Naive thymus-derived CD8-positive, alpha-beta T cell (primary cell): ENCODE data around the gene BMPR1A. TPM values are rescaled to one million over a fixed set of nuclear protein-coding genes. Genes with fewer than 3 reads are reported as not detected.
"Not testable (repeated sequence)": the region's sequence is repeated elsewhere in the genome, so short reads cannot be mapped to it uniquely, and the experiment has no call there.

Source experiments
- ATAC-seq, 2 donors: fragments of 150-1000 bp; cut with Tn5 transposase in 1 of 2; sonication (Bioruptor Pico), chemical (Tn5 transposase) in 1 of 2; 1 replicate in 1 of 2; 2 replicates in 1 of 2; pipeline ENCODE4 v1.10.0; 2021; ENCODE audit warnings: mild to moderate bottlenecking in 2 of 2, moderate library complexity in 2 of 2
- POLR2A ChIA-PET: fragments of 350-600 bp; sonication (Branson Sonifier 250); formaldehyde crosslinking; loops from one replicate; lab custom pipeline; 2021; ENCODE audit warnings: antibody characterized with exemption; lab: Charles Lee
- DNase-seq, 10 donors: peaks; one replicate each; pipeline versions ENCODE4 v3.0.0 to v3.0.0-alpha.2; 2020 to 2022
- H3K27ac Mint-ChIP-seq, 10 donors: one replicate each; pipeline ENCODE4 v1.8.0; 2020 to 2022; ENCODE audit warnings: mild to moderate bottlenecking in 10 of 10, mixed read lengths in 10 of 10, moderate library complexity in 4 of 10, inconsistent platforms in 1 of 10
- H3K27me3 Mint-ChIP-seq, 5 donors: one replicate each; pipeline ENCODE4 v1.8.0; 2021 to 2022; ENCODE audit warnings: mixed read lengths in 5 of 5
- H3K36me3 Mint-ChIP-seq, 3 donors: one replicate each; pipeline ENCODE4 v1.8.0; 2020 to 2022; ENCODE audit warnings: mixed read lengths in 3 of 3, mild to moderate bottlenecking in 2 of 3, inconsistent platforms in 1 of 3
- H3K4me1 Mint-ChIP-seq, 4 donors: one replicate each; pipeline ENCODE4 v1.8.0; 2021 to 2022; ENCODE audit warnings: mixed read lengths in 4 of 4
- H3K4me3 Mint-ChIP-seq, 10 donors: one replicate each; pipeline ENCODE4 v1.8.0; 2020 to 2022; ENCODE audit warnings: mild to moderate bottlenecking in 10 of 10, mixed read lengths in 10 of 10, moderate library complexity in 6 of 10, inconsistent platforms in 1 of 10
- H3K9me3 Mint-ChIP-seq, 9 donors: one replicate each; pipeline ENCODE4 v1.8.0; 2020 to 2022; ENCODE audit warnings: mixed read lengths in 9 of 9, mild to moderate bottlenecking in 3 of 9, inconsistent platforms in 1 of 9, moderate library complexity in 1 of 9
- polyA plus RNA-seq, 3 donors: library from polyadenylated mRNA; unstranded; fragments of 300-500 nt; fragmentation: Illumina TruSeq; gene quantifications; one replicate each; pipeline ENCODE4 v1.2.3, GENCODE V29; 2021
- total RNA-seq, 8 experiments: library from RNA in 2 of 8; stranded (reverse) in 2 of 8; gene quantifications; one replicate each; pipeline ENCODE4 v1.2.3 and lab custom pipeline; 2021 to 2026

The BMPR1A gene
- total and polyA plus RNA-seq, 5 experiments from 2014 or later = 1.1 to 11.0 (median 5.2) TPM

DNA sequence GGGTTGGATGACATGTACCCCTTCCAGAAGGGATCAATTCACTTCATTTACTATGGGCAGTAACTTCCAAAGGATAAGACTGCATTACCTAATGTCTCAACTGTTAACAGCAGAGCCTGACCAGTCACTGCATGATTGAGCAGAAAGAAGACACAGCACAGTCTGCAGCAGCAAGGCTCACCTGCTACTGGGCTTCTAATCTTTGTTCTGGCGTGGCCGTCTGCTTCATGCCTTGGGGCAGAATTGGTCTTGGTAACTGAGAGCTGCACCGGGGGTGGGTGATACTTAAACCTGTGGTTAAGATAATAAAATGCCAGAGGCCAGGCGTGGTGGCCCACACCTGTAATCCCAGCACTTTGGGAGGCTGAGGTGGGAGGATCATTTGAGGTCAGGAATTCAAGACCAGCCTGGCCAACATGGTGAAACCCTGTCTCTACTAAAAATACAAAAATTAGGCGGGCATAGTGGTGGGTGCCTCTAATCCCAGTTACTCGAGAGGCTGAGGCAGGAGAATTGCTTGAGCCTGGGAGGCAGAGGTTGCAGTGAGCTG is 177.8 kb downstream of the BMPR1A start:
- H3K4me1 Mint-ChIP-seq, DNase-seq, ATAC-seq, H3K36me3 Mint-ChIP-seq, H3K4me3 Mint-ChIP-seq, H3K9me3 Mint-ChIP-seq, H3K27ac Mint-ChIP-seq, H3K27me3 Mint-ChIP-seq, POLR2A ChIA-PET: not testable (repeated sequence)

GRCh38 chr10:86936661-86937501 is 180.5 kb downstream of the BMPR1A start:
- DNase-seq (no peak), ATAC-seq (no peak)
- Mint-ChIP-seq H3K27me3 (no peaks in the 10 kb centered on the region), H3K4me1 (peaks cover 0 to 3% (median 2%) of the 10 kb centered on the region in 4 donors), H3K9me3 (no peaks in the 10 kb centered on the region), H3K4me3 (no peak overlapping the region), H3K36me3 (no peaks in the 10 kb centered on the region), H3K27ac (no peak overlapping the region)
- POLR2A ChIA-PET = interaction anchor here (0.5 to 0.9 kb wide), 2 partner anchors 34 to 237 kb away, joined by 3 read pairs; no protein-coding TSS in a partner anchor

DNA sequence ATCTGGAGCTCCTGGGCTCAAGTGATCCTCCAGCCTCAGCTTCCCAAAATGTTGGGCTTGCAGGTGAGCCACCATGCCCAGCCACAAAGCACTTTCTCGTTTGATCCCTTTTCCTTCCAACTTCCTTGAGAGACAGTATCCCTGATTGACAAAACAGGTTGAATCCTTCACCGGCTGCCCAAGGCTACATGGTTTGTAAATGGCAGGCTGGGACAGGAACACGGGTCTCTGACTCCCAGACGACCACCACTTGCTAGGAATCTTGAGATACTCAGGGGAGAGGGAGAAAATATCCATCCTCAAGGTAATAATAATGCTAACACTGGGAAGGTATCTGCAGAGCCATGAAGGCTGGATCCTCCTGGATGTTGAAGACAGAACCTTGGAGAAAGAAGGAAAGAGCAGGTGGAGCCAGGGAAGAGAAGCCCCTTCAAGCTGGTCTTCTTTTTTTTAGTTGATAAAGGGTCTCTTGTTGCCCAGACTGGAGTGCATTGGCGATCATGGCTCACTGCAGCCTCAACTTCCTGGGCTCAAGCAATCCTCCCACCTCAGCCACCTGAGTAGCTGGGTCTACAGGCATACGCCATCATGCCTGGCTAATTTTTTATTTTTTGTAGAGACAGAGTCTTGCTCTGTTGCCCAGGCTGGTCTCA is 181.2 kb downstream of the BMPR1A start:
- Mint-ChIP-seq H3K27ac (no peak overlapping the region), H3K27me3 (no peaks in the 10 kb centered on the region), H3K4me3 (no peak overlapping the region), H3K36me3 (no peaks in the 10 kb centered on the region), H3K9me3 (no peaks in the 10 kb centered on the region), H3K4me1 (peaks cover 0 to 3% (median 2%) of the 10 kb centered on the region in 4 donors)
- ATAC-seq (no peak), DNase-seq (no peak)
- POLR2A ChIA-PET = interaction anchor here (0.9 to 1.3 kb wide), 2 partner anchors 30 to 33 kb away, joined by 3 read pairs; partner anchors contain the start of gene ADIRF

DNA sequence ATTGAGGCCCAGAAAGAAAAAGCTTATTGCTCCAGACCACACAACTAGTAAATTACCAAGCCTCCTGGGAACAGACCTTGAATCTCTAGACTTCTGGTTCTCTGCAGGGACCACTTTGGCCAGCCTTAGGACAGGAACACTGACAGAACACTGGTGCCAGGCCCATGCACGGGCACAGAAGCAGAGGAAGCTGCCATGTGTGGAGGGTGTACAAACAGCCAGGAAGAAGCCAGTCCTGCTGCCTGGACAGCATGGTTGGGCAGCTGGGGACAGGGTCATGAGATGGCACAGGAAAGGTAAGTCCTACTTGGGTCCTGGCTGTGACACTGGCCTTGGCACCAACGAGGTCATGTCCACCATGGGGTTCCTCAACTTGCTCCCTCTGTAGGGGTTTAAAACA is 181.8 kb downstream of the BMPR1A start:
- H3K4me1 Mint-ChIP-seq = peaks cover 0 to 3% (median 2%) of the 10 kb centered on the region in 4 donors
- no peak overlapping the region for H3K4me3 Mint-ChIP-seq
- ATAC-seq (no peak), DNase-seq (no peak)
- H3K36me3 Mint-ChIP-seq = no peaks in the 10 kb centered on the region
- H3K9me3 Mint-ChIP-seq = no peaks in the 10 kb centered on the region
- H3K27ac Mint-ChIP-seq = no peak overlapping the region
- no peaks in the 10 kb centered on the region for H3K27me3 Mint-ChIP-seq
- POLR2A ChIA-PET = interaction anchor here (1.3 kb wide), 1 partner anchor 30 kb away, joined by 3 read pairs; the partner anchor contains the start of gene ADIRF

GRCh38 chr10:86940076-86940475 is 183.7 kb downstream of the BMPR1A start:
- ATAC-seq, H3K36me3 Mint-ChIP-seq, DNase-seq, H3K27me3 Mint-ChIP-seq, H3K4me1 Mint-ChIP-seq, H3K9me3 Mint-ChIP-seq: not testable (repeated sequence)
- H3K4me3 Mint-ChIP-seq = peak overlapping the region in 2 of 10 donors; percentile 14 to 58
- POLR2A ChIA-PET = interaction anchor here (0.7 to 1.1 kb wide), 3 partner anchors 28 to 143 kb away, joined by 3 to 4 read pairs (median 4); partner anchors contain the start of gene ADIRF
- H3K27ac Mint-ChIP-seq = peak overlapping the region in 1 of 10 donors; percentile 55

- Mint-ChIP-seq H3K4me3 (no peak overlapping the region), H3K36me3 (no peaks in the 10 kb centered on the region), H3K4me1 (peaks cover 0 to 4% (median 2%) of the 10 kb centered on the region in 4 donors), H3K27me3 (no peaks in the 10 kb centered on the region), H3K27ac (peak overlapping the region in 1 of 10 donors; percentile 56), H3K9me3 (no peaks in the 10 kb centered on the region)
- ATAC-seq = no peak
- POLR2A ChIA-PET = interaction anchor here (0.9 to 1.1 kb wide), 2 partner anchors 26 to 30 kb away, joined by 4 read pairs; no protein-coding TSS in a partner anchor
- DNase-seq = no peak
Measured at GRCh38 chr10:86940677-86941076, 184.3 kb downstream of the BMPR1A start.

- no peak for ATAC-seq
- no peak for DNase-seq
- Mint-ChIP-seq H3K27me3 (no peaks in the 10 kb centered on the region), H3K9me3 (no peaks in the 10 kb centered on the region), H3K4me3 (no peak overlapping the region), H3K27ac (no peak overlapping the region), H3K36me3 (no peaks in the 10 kb centered on the region), H3K4me1 (peaks cover 0 to 4% (median 2%) of the 10 kb centered on the region in 4 donors)
- POLR2A ChIA-PET = interaction anchor here (0.9 kb wide), 1 partner anchor 25 kb away, joined by 4 read pairs; no protein-coding TSS in a partner anchor
Measured at GRCh38 chr10:86941426-86941825, 185.0 kb downstream of the BMPR1A start.

- ATAC-seq = no peak
- peaks cover 0 to 7% (median 4%) of the 10 kb centered on the region in 4 donors for H3K4me1 Mint-ChIP-seq
- POLR2A ChIA-PET = interaction anchor here (0.5 to 1.0 kb wide), 3 partner anchors 26 to 227 kb away, joined by 3 to 4 read pairs (median 3); partner anchors contain the start of gene ADIRF
- H3K4me3 Mint-ChIP-seq = no peak overlapping the region
- H3K27ac Mint-ChIP-seq = no peak overlapping the region
- no peaks in the 10 kb centered on the region for H3K9me3 Mint-ChIP-seq
- no peaks in the 10 kb centered on the region for H3K36me3 Mint-ChIP-seq
- H3K27me3 Mint-ChIP-seq = no peaks in the 10 kb centered on the region
- no peak for DNase-seq
Measured at GRCh38 chr10:86941991-86942421, 185.6 kb downstream of the BMPR1A start.

DNA sequence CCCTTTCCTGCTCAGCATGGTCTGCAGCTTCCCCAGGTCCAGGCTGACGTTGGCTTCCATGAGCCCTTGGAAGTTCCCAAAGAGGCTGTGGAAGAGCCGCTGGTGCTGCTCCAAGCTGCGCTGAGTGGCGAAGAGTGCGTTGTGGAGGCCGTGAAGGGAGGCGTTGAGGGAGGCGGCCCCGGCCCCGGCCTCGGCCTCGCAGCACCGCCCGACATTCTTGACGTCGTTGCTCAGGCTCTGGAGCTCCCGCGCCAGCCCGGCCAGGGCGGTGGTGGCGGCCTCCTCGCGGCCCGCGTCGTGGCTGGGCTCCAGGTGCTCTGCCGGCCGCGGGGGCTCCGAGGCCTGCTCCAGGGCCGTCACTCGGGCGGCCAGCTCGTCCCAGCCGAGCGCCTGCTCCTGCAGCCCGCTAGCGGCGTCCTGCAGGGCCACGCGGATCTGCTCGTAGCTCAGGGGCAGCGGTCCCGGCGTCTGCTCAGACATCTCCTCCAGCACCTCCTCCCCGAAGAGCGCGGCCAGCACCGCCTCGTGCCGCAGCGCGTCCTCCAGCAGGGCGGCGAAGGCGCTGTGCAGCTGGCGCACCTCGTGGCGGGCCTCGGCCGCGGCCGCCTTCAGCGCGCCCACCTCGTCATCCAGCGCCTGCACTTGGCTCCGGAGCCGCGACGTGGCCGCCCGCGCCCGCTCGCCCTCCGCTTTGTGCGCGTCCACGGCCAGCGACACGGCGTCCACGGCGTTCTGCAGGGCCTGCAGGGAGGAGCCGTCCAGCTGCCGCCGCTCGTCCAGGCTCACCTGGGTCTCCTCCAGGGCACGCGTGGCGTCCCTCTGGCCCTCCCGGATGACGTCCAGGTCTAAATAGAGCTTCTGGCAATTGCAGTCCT is 186.3 kb downstream of the BMPR1A start:
- no peak for DNase-seq
- POLR2A ChIA-PET = interaction anchor here (0.5 to 1.0 kb wide), 3 partner anchors 25 to 228 kb away, joined by 3 to 4 read pairs (median 3); partner anchors contain the start of gene ADIRF
- H3K9me3 Mint-ChIP-seq = no peaks in the 10 kb centered on the region
- H3K36me3 Mint-ChIP-seq = no peaks in the 10 kb centered on the region
- H3K27me3 Mint-ChIP-seq = no peaks in the 10 kb centered on the region
- H3K4me1 Mint-ChIP-seq = peaks cover 0 to 7% (median 4%) of the 10 kb centered on the region in 4 donors
- H3K27ac Mint-ChIP-seq = no peak overlapping the region
- ATAC-seq = no peak
- H3K4me3 Mint-ChIP-seq = no peak overlapping the region

- peaks cover 0 to 6% (median 0%) of the 10 kb centered on the region in 9 donors for H3K9me3 Mint-ChIP-seq
- H3K4me3 Mint-ChIP-seq = no peak overlapping the region
- no peak for DNase-seq
- H3K36me3 Mint-ChIP-seq = peaks cover 0 to 3% (median 0%) of the 10 kb centered on the region in 3 donors
- H3K27ac Mint-ChIP-seq = no peak overlapping the region
- no peaks in the 10 kb centered on the region for H3K27me3 Mint-ChIP-seq
- no peak for ATAC-seq
- POLR2A ChIA-PET = interaction anchor here (0.5 kb wide), 2 partner anchors 131 to 139 kb away, joined by 3 to 4 read pairs; no protein-coding TSS in a partner anchor
- peaks cover 0 to 8% (median 6%) of the 10 kb centered on the region in 4 donors for H3K4me1 Mint-ChIP-seq
Measured at GRCh38 chr10:86943316-86944030, 187.1 kb downstream of the BMPR1A start.

- POLR2A ChIA-PET = interaction anchor here (0.5 kb wide), 2 partner anchors 130 to 138 kb away, joined by 3 to 4 read pairs; no protein-coding TSS in a partner anchor
- DNase-seq = no peak
- H3K4me1 Mint-ChIP-seq = peaks cover 0 to 12% (median 7%) of the 10 kb centered on the region in 4 donors
- no peaks in the 10 kb centered on the region for H3K27me3 Mint-ChIP-seq
- H3K36me3 Mint-ChIP-seq = peaks cover 0 to 4% (median 0%) of the 10 kb centered on the region in 3 donors
- no peak overlapping the region for H3K4me3 Mint-ChIP-seq
- H3K9me3 Mint-ChIP-seq = peaks cover 0 to 9% (median 0%) of the 10 kb centered on the region in 9 donors
- no peak overlapping the region for H3K27ac Mint-ChIP-seq
- no peak for ATAC-seq
Measured at GRCh38 chr10:86944031-86944419, 187.6 kb downstream of the BMPR1A start.
